Neural progenitor cell (in vitro differentiated cells): ENCODE data around the gene SMIM35. TPM values are rescaled to one million over a fixed set of nuclear protein-coding genes. Genes with fewer than 3 reads are reported as not detected.
A peak's percentile ranks its signal among the peaks of the same experiment; 100 is the strongest.

ENCODE experiments used
- DNase-seq: peaks from one replicate; pipeline ENCODE4 v3.0.0-alpha.2; 2016; ENCODE audit warnings: low spot score
- H2AFZ ChIP-seq: fragments of 200-600 bp; sonication (generic); replicated peaks from 2 replicates; pipeline ENCODE4 v1.6.1; 2016; ENCODE audit warnings: antibody characterized with exemption
- H3F3A ChIP-seq: fragments of 200-600 bp; sonication (generic); 2 replicates; pipeline ENCODE4 v1.6.1; 2016; ENCODE audit warnings: antibody characterized with exemption, low read depth
- H3K27ac ChIP-seq: fragments of 200-600 bp; sonication (generic); 2 replicates; pipeline ENCODE4 v1.5.1; 2016; ENCODE audit warnings: mild to moderate bottlenecking
- H3K27me3 ChIP-seq: fragments of 200-600 bp; sonication (generic); 2 replicates; pipeline ENCODE4 v1.6.1; 2016; ENCODE audit warnings: mild to moderate bottlenecking, moderate library complexity
- H3K36me3 ChIP-seq: fragments of 200-600 bp; sonication (generic); 2 replicates; pipeline ENCODE4 v1.5.1; 2016
- H3K4me1 ChIP-seq: fragments of 200-600 bp; sonication (generic); 2 replicates; pipeline ENCODE4 v1.6.1; 2016; ENCODE audit warnings: mixed run types
- H3K4me2 ChIP-seq: fragments of 200-600 bp; sonication (generic); 2 replicates; pipeline ENCODE4 v1.6.1; 2016
- H3K4me3 ChIP-seq: fragments of 200-600 bp; sonication (generic); 2 replicates; pipeline ENCODE4 v1.5.1; 2016
- H3K79me2 ChIP-seq: fragments of 200-600 bp; sonication (generic); 2 replicates; pipeline ENCODE4 v1.6.1; 2016; ENCODE audit warnings: low read depth
- H3K9ac ChIP-seq: fragments of 200-600 bp; sonication (generic); 2 replicates; pipeline ENCODE4 v1.6.1; 2016
- H3K9me3 ChIP-seq: fragments of 200-600 bp; sonication (generic); 2 replicates; pipeline ENCODE4 v1.5.1; 2016; ENCODE audit warnings: low read depth
- H4K20me1 ChIP-seq: fragments of 200-600 bp; sonication (generic); 2 replicates; pipeline ENCODE4 v1.6.1; 2016; ENCODE audit warnings: low read depth
- H3K27ac Mint-ChIP-seq: 3 replicates; pipeline ENCODE4 v1.8.0; 2021; ENCODE audit warnings: mixed read lengths
- H3K27me3 Mint-ChIP-seq: 2 replicates; pipeline ENCODE4 v1.8.0; 2022; ENCODE audit warnings: low read depth, mild to moderate bottlenecking, inconsistent platforms, moderate library complexity, mixed read lengths; ENCODE audit not compliant: insufficient read depth
- H3K36me3 Mint-ChIP-seq: 3 replicates; pipeline ENCODE4 v1.8.0; 2021; ENCODE audit warnings: mixed read lengths
- H3K4me1 Mint-ChIP-seq: 3 replicates; pipeline ENCODE4 v1.8.0; 2021; ENCODE audit warnings: mixed read lengths
- H3K4me3 Mint-ChIP-seq: 3 replicates; pipeline ENCODE4 v1.8.0; 2021; ENCODE audit warnings: mild to moderate bottlenecking, moderate library complexity, mixed read lengths
- H3K9me3 Mint-ChIP-seq: 3 replicates; pipeline ENCODE4 v1.8.0; 2020; ENCODE audit warnings: mixed read lengths
- CTCF ChIP-seq: fragments of 200-600 bp; sonication (generic); IDR thresholded peaks from 2 replicates; pipeline ENCODE4 v1.5.1; 2017; ENCODE audit warnings: antibody characterized with exemption, mild to moderate bottlenecking
- EZH2 ChIP-seq: fragments of 200-600 bp; sonication (generic); IDR thresholded peaks from 2 replicates; pipeline ENCODE4 v1.6.1; 2017; ENCODE audit warnings: antibody characterized with exemption, mild to moderate bottlenecking, moderate library complexity
- EZH2phosphoT487 ChIP-seq: fragments of 200-600 bp; sonication (generic); IDR thresholded peaks from 2 replicates; pipeline ENCODE4 v1.6.1; 2017; ENCODE audit warnings: antibody characterized with exemption
- total RNA-seq: library from RNA; depleted of rRNA; stranded (reverse); fragments of >200 nt; gene quantifications from 2 replicates; pipeline ENCODE4 v1.2.3, GENCODE V29; 2015; ENCODE audit warnings: low replicate concordance

Gene SMIM35
- total RNA-seq, 1 donor from 2014 or later, result not detected

GRCh38 chr11:118095967-118096367, 9.2 kb upstream of the SMIM35 start:
- H4K20me1 ChIP-seq, result no peaks in the 10 kb centered on the region
- H3K36me3 Mint-ChIP-seq, result no peaks in the 10 kb centered on the region
- H3K79me2 ChIP-seq, result no peaks in the 10 kb centered on the region
- H3K27ac ChIP-seq, result no peak overlapping the region
- H3K4me1 ChIP-seq, result peaks cover 19% of the 10 kb centered on the region
- no peaks in the 10 kb centered on the region for H3K36me3 ChIP-seq
- TF ChIP-seq EZH2phosphoT487 (no peak), EZH2 (no peak), CTCF (no peak)
- peak overlapping the region; percentile 60 for H3K27ac Mint-ChIP-seq
- no peak overlapping the region for H3K4me3 Mint-ChIP-seq
- no peak overlapping the region for H3K9ac ChIP-seq
- no peak overlapping the region for H3K4me3 ChIP-seq
- no peak overlapping the region for H3K4me2 ChIP-seq
- no peaks in the 10 kb centered on the region for H3K9me3 ChIP-seq
- DNase-seq, result no peak
- no peak overlapping the region for H2AFZ ChIP-seq
- peaks cover 3% of the 10 kb centered on the region for H3K9me3 Mint-ChIP-seq
- H3K27me3 Mint-ChIP-seq, result peaks cover 20% of the 10 kb centered on the region
- peaks cover 37% of the 10 kb centered on the region for H3K4me1 Mint-ChIP-seq
- H3K27me3 ChIP-seq, result no peaks in the 10 kb centered on the region
- H3F3A ChIP-seq, result no peaks in the 10 kb centered on the region

- H3K27ac ChIP-seq, result no peak overlapping the region
- no peaks in the 10 kb centered on the region for H3K9me3 ChIP-seq
- H3K79me2 ChIP-seq, result no peaks in the 10 kb centered on the region
- Mint-ChIP-seq H3K27ac (no peak overlapping the region), H3K36me3 (no peaks in the 10 kb centered on the region), H3K9me3 (peaks cover 3% of the 10 kb centered on the region), H3K27me3 (peaks cover 23% of the 10 kb centered on the region), H3K4me3 (no peak overlapping the region), H3K4me1 (peaks cover 37% of the 10 kb centered on the region)
- H3K27me3 ChIP-seq, result no peaks in the 10 kb centered on the region
- no peak overlapping the region for H2AFZ ChIP-seq
- H3K4me1 ChIP-seq, result peaks cover 19% of the 10 kb centered on the region
- TF ChIP-seq CTCF (no peak), EZH2phosphoT487 (no peak), EZH2 (no peak)
- H3K4me3 ChIP-seq, result no peak overlapping the region
- H4K20me1 ChIP-seq, result no peaks in the 10 kb centered on the region
- DNase-seq, result no peak
- H3K9ac ChIP-seq, result no peak overlapping the region
- H3K36me3 ChIP-seq, result no peaks in the 10 kb centered on the region
- H3K4me2 ChIP-seq, result no peak overlapping the region
- H3F3A ChIP-seq, result no peaks in the 10 kb centered on the region
Measured at GRCh38 chr11:118095493-118095892, 8.7 kb upstream of the SMIM35 start.

GRCh38 chr11:118092907-118093571, 6.3 kb upstream of the SMIM35 start:
- Histone ChIP-seq H3K27ac (no peak overlapping the region), H3K4me3 (no peak overlapping the region), H3K79me2 (no peaks in the 10 kb centered on the region), H2AFZ (no peak overlapping the region), H3F3A (no peaks in the 10 kb centered on the region), H3K27me3 (no peaks in the 10 kb centered on the region), H3K4me2 (no peak overlapping the region), H4K20me1 (no peaks in the 10 kb centered on the region), H3K4me1 (peaks cover 8% of the 10 kb centered on the region), H3K9ac (no peak overlapping the region), H3K36me3 (no peaks in the 10 kb centered on the region), H3K9me3 (no peaks in the 10 kb centered on the region)
- Mint-ChIP-seq H3K4me3 (no peak overlapping the region), H3K9me3 (peaks cover 5% of the 10 kb centered on the region), H3K36me3 (no peaks in the 10 kb centered on the region), H3K27ac (no peak overlapping the region), H3K27me3 (peaks cover 14% of the 10 kb centered on the region), H3K4me1 (peaks cover 23% of the 10 kb centered on the region)
- no peak for TF ChIP-seq EZH2phosphoT487
- no peak for TF ChIP-seq CTCF
- TF ChIP-seq EZH2, result no peak
- DNase-seq, result no peak
